ENCODE results near the gene HLA-DMA. TPM values are rescaled to one million over a fixed set of nuclear protein-coding genes. Genes with fewer than 3 reads are reported as not detected.

Gene HLA-DMA
- total and polyA plus RNA-seq, 2 of the 4 experiments (the other 2 are of a cell fraction) = 2.3 to 8.3 TPM

DNA sequence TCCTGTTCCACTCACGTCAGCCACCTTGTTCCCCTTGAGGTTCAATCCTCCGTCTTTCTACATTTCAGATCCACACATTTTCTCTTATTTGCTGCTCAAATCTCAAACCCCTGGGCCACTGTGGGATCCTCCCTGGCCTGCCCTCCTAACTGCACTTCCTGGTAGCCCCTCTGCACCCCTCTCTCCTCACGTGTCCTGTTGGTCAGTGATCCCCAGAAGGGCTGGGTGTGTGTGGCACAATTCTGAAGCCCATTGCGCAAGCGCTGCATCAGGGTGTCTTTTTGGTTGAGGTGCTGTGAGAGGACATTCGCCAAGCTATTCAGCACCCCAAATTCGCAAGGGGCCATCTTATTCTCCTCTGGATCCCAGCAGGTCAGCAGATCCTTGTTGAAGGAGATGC is 14.4 kb downstream of the HLA-DMA start:
- Histone ChIP-seq H3K9me1 (ENCODE audit: insufficient read depth, low read length) (no peaks in the 10 kb centered on the region), H4K8ac (ENCODE audit: low read depth in 2 of 2, low read length in 2 of 2) (no peak overlapping the region), H3K9me3 (ENCODE audit: control insufficient read depth, insufficient read depth, low read length) (no peaks in the 10 kb centered on the region), H2BK120ac (ENCODE audit: low read depth, low read length) (no peak overlapping the region), H3K36me3 (ENCODE audit: control insufficient read depth, insufficient read depth, low read length) (no peaks in the 10 kb centered on the region), H3K9ac (ENCODE audit: low read depth, low read length) (no peak overlapping the region), H2BK20ac (ENCODE audit: low read depth, low read length) (no peak overlapping the region), H3K4me3 (ENCODE audit: insufficient read depth, low read depth, low read length) (no peak overlapping the region), H4K91ac (ENCODE audit: insufficient read depth, low read depth, low read length) (no peak overlapping the region), H2AK9ac (replicated peaks; ENCODE audit: low read depth, low read length, poor library complexity) (no peak overlapping the region), H3K79me1 (ENCODE audit: low read depth in 1 of 2, low read length in 2 of 2) (no peaks in the 10 kb centered on the region), H3K27ac (ENCODE audit: insufficient read depth, low read length) (no peak overlapping the region), H2AK5ac (ENCODE audit: low read depth, low read length) (no peak overlapping the region), H3K18ac (ENCODE audit: low read depth, low read length) (no peak overlapping the region), H3K4ac (ENCODE audit: low read depth, low read length) (no peak overlapping the region), H3K27me3 (ENCODE audit: control insufficient read depth, insufficient read depth, low read length) (peaks cover 10% of the 10 kb centered on the region), H4K20me1 (ENCODE audit: insufficient read depth, low read length) (no peaks in the 10 kb centered on the region), H2BK5ac (ENCODE audit: low read depth, low read length, poor library complexity, severe bottlenecking) (no peak overlapping the region), H3K23ac (ENCODE audit: low read depth, low read length) (no peak overlapping the region), H3K4me1 (ENCODE audit: control insufficient read depth, insufficient read depth, low read length) (no peaks in the 10 kb centered on the region), H2BK15ac (ENCODE audit: low read depth, low read length) (no peak overlapping the region), H3K4me2 (ENCODE audit: low read depth, low read length) (no peak overlapping the region), H3K14ac (replicated peaks; ENCODE audit: low read depth, low read length) (no peak overlapping the region), H4K5ac (ENCODE audit: low read depth, low read length) (no peak overlapping the region), H2AFZ (replicated peaks; ENCODE audit: low read length, poor library complexity) (no peak overlapping the region), H3K56ac (ENCODE audit: extremely low read depth, insufficient read depth, low read length) (no peak overlapping the region)
- ChIA-PET POLR2A (ENCODE audit: unreplicated experiment) (no interaction called here), CTCF (interaction anchor here (1.9 kb wide), 1 partner anchor 46 kb away, joined by 7 read pairs; no protein-coding TSS in a partner anchor)
- no CpG with 5 or more reads among the region's 7 CpGs for WGBS, 2 experiments (ENCODE audit: extremely low coverage in 2 of 2, insufficient read length in 1 of 2)
- DNase-seq (no peak), ATAC-seq (ENCODE audit: low read depth) (no peak)
- in situ Hi-C loops (cut with MboI; ENCODE audit: low sequenced_read_pairs) = loop anchor here (5.0 kb wide), 1 partner anchor 39 kb away; no protein-coding TSS in a partner anchor
- no TSS peak for BruUV-seq (replicated peaks)
- intact Hi-C loops (cut with micrococcal nuclease) = no loop called here
- TF ChIP-seq, protein P1, sequence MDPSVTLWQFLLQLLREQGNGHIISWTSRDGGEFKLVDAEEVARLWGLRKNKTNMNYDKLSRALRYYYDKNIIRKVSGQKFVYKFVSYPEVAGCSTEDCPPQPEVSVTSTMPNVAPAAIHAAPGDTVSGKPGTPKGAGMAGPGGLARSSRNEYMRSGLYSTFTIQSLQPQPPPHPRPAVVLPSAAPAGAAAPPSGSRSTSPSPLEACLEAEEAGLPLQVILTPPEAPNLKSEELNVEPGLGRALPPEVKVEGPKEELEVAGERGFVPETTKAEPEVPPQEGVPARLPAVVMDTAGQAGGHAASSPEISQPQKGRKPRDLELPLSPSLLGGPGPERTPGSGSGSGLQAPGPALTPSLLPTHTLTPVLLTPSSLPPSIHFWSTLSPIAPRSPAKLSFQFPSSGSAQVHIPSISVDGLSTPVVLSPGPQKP (IDR thresholded peaks at IDR 0.05; ENCODE audit: borderline replicate concordance, low read depth, low read length) = no peak
- peak; percentile 64 for TF ChIP-seq CEBPB (IDR thresholded peaks at IDR 0.05; ENCODE audit: low read depth, low read length)
- dilution Hi-C loops (cut with HindIII; ENCODE audit: low sequenced_read_pairs, unreplicated experiment) = no loop called here
